Endometrium (tissue), 2 donors: ENCODE measurements around the gene MTG2.

ENCODE experiments used
- FAIRE-seq: peaks from 2 replicates; lab custom pipeline; 2012; peaks lifted over from hg19 to GRCh38; lab: Jason Lieb, UNC
- donor health status: control.
- donor health status: control.

MTG2 gene

DNA sequence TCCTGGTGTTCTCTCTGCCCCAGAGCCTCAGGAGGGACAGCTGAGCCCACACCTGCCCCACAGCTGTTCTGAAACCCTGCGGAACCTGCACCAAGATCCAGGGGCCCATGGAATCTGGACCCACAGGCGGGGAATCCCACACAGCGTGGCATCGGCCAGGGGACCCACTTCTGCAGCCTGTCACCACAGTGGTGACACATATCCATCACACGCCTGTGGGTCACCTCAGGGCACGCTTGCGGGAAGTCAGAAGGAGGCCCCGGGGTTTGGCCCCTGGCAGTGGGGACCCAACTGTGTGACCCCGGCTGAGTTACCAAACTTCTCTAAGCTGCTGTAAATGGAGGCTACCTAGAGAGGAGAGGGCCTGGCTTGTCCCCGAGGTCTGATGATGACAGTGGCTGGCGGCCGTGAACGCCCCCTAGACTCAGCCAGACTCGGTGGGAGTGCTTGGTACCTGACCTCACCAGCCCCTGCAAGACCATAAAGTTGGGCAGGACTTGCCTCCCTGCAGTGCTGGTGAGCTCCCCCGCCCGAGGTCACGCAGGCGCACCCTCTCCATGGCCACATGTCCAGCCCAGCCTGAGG is 39.5 kb downstream of the MTG2 start:
- no peak for FAIRE-seq

GRCh38 chr20:62222972-62223371 is 40.1 kb downstream of the MTG2 start:
- FAIRE-seq = no peak

DNA sequence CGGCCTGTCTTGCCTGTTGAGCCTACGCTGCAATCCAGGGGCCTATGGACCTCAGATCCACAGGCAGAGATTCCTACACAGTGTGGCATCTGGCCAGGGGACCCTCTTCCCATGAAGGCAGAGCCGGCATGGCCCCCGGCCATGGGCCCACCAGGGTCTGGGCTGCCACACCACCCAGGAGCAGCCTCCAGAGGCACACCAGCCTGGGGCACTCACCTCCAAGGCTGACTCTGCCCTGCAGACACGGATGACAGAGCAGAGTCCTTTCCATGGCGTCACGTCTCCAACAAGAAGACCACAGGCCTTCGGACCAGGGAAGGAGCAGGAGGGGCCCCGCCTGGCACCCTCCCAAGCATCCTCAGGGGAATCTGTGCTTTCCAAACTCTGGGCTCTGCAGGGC is 40.7 kb downstream of the MTG2 start:
- no peak for FAIRE-seq

GRCh38 chr20:62224113-62224855 is 41.5 kb downstream of the MTG2 start:
- FAIRE-seq = no peak

DNA sequence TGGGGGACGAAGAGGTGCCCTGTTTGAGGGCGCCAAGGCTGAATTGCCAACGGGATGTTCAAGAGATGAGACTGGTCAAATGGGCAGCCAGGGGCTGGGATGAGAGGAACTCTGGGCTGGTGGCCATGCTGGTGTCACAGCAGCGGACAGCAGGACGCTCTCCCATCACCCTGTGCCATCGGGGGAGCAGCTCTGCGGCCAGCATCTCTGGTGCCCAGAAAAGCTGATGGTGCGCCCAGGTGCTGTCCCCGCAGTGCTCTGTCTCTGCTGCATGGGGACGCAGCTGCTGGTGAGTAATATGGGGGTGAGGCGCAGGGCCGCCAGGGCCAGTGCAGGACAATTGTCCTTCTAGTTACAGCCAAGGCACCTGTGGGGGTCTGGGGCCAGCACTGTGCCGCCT is 42.2 kb downstream of the MTG2 start:
- no peak for FAIRE-seq

- no peak for FAIRE-seq
Observed at GRCh38 chr20:62225820-62226635, 43.2 kb downstream of the MTG2 start.

- FAIRE-seq = no peak
Observed at GRCh38 chr20:62226707-62227590, 44.1 kb downstream of the MTG2 start.

DNA sequence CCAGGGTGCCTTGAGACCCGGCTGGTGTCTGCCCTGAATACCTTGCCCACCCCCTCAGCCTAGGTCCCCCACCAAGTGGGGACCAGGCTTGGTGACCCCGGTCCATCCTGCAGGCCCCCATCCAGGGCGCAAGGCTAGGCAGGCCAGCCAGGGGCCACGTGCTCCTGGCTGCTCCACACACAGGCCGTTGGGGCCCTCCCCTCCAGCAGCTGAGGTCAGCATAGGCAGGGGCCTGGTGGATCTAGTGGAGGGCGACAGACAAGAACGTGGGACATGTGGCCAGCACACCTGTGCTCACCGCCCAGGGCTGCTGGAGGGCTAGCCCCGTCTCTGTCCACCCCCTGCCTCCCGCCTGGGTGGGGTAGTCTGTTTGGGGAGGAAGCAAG is 44.8 kb downstream of the MTG2 start:
- FAIRE-seq = no peak

DNA sequence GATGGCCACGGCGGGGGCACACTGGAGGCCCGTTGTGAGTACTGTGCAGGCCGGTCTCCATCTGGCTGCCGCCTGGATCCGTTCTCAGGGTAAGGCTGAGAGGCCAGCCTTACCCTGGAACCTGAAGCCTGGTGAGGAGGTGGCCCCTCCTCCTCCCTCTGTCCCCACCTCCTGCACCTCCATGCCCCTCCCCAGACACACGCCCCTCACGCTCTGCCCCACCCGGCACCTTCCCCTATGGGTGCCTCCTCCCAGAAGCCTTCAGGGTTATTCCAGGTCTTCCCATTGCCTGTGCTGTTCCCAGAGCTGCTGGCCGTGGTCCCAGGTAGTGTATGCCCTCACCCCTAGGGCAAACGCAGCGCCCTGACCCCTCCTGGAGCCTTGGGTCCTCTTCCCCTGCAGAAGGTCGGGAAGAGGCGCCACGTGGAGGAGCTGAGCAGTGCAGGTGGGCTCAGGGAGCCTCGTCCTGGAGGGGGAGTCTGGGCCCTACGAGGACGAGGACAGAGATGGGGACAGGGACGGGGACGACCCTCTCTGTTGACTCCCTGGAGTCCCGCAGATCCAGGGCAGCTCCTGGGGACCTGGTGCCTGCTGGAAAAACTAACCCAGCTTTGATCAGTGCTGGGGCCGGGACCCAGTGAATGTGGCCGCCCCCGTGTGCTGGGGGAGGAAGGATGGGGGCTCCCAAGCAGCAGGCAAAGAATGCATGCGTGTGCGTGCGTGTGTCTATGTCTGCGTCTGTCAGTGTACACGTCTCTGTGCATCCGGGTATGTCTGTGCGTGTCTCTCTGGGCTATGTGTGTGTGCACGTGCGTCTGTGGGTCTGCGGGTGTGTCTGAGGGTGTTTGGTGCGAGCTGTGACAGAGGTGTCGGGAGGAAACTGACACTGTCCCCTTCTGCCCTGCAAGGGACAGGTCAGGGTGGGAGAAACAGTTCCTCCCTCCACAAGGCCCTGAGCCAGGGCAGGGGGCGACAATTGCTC is 45.4 kb downstream of the MTG2 start:
- no peak for FAIRE-seq

DNA sequence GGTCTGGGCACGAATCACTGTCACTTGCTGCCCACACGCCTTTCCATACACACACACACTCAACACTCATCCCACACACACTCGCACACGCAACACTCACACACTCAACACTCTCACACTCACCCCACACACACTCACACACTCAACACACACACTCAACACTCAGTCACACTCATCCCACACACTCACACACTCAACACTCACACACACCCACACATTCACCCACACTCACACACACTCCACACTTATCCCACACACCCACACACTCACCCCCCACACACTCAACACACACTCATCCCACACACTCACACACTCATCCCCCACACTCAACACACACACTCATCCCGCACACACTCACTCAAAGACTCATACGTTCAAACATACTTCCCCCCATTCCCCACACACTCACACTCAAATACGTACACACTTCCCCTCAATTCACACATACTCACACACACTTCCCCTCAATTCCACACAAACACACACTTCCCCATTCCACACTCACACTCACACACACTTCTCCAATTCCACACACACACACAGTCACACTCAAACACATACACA is 46.2 kb downstream of the MTG2 start:
- FAIRE-seq = no peak

DNA sequence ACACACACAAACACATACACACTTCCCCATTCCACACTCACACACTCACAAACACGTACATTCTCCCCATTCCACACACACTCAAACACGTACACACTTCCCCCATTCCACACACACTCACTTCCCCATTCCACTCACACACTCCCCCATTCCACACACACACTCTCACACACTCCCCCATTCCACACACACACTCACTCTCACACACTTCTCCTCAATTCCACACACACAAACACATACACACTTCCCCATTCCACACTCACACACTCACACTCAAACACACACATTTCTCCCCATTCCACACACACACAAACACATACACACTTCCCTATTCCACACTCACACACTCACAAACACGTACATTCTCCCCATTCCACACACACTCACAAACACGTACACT is 46.8 kb downstream of the MTG2 start:
- FAIRE-seq = no peak

DNA sequence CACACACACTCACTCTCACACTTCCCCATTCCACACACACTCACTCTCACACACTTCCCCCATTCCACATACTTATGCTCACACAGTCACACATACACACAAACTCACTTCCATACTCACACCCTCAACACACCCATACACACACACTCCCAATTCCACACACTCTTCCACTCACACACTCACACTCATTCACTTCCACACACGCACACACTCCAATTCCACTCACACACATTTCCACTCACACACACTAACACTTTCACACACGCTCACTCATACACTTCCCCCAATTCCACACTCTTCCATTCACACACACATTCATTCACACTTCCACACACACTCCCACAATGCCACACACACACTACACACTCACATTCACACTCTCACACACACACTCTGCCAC is 47.4 kb downstream of the MTG2 start:
- FAIRE-seq = no peak

GRCh38 chr20:62230696-62231095 is 47.9 kb downstream of the MTG2 start:
- FAIRE-seq = no peak

DNA sequence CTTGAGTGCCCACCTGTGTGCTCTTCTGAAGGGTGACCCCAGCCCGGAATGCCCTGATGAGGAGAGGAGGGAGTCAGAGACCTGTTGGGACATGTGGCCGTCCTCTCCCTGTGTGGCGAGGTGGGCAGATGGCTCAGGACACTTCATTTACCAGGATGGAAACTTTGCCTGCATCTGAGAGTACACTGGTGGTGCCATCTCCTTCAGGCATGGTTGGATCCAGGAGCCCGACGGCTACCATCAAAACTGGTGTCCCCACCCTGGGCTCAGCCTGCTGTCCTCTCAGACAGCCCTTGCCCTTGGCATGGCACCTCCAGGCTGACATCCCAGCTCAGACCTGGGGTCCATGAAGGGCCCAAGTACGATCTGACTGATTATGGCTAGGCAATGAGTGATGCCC is 48.5 kb downstream of the MTG2 start:
- no peak for FAIRE-seq

DNA sequence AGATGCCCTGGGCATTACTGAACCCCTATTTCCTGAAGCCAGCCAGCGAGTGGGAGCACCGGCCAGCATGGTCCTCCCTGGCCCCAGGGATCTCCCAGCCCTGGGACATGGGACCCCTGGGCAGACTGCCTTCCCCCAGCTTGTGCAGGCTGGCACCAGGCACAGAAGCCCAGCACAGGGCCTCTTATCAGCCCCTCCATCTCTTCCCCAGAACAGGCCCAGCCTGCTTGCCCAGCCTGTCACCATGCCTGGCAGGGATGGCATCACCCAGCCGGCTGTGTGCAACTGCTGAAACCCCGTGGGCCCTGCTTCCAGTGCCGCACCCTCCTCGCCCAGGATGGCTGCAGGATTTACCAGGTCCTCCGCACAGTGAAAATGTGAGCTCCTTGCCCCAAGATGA is 49.4 kb downstream of the MTG2 start:
- no peak for FAIRE-seq

DNA sequence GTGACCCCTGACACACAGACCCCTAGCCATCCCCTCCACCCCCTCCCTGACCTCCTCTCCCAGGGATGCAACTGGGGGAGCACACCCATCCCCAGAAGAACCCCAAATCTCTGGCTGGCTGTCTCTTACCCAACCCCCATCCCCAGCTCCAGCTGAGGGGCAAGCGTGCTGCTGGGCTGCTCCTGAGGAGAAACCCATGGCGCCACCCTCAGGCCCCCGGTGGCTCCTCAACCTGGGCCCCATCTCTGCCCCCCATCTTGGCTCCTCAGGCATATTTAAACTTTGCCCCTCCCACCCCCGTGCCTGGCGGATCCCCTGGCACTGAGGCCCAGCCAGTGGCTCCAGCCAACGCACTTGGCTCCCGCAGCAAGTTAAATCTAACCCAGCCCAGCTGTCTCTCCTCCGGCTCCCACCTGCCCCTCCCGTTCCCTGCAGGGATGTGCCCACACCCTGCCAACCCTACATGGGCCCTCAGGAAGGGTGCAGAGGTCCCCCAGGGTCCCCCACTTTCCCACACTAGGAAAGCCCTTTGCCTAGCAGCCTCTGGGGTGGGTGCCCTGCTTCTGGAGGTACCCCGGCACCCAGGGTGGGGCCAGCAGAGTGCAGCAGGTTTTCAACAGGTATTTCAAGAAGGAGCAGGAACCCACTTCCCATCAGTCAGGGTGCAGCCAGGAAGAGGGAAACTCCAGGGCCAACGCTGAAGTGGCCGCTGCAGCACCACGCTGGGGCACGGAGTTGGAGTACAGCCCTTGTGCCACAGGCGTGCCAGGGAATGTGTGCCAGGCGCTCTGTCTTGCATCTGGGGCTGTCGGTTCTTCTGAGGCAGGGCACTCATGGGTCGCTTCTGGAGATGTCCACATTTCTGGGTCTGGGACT is 50.2 kb downstream of the MTG2 start:
- no peak for FAIRE-seq

DNA sequence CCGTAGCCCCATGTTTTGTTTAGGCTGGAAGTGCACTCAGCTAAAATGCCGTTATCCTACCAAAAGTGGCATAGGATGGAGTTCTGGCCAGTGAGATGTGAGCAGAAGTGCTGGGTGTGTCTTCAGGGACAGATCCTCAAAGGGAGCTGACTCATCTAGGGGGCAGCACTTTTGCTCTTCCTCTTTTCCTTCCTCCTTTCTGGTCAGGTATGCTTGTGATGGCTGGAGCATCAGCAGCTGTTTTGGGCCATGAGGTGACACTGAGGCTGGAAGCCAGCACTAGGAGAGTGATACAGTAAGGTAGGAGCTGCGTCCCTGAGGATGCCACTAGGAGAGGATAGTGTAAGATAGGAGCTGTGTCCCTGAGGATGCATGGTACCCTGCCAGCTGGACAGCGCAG is 50.9 kb downstream of the MTG2 start:
- no peak for FAIRE-seq

GRCh38 chr20:62234339-62234738 is 51.5 kb downstream of the MTG2 start:
- FAIRE-seq = no peak

DNA sequence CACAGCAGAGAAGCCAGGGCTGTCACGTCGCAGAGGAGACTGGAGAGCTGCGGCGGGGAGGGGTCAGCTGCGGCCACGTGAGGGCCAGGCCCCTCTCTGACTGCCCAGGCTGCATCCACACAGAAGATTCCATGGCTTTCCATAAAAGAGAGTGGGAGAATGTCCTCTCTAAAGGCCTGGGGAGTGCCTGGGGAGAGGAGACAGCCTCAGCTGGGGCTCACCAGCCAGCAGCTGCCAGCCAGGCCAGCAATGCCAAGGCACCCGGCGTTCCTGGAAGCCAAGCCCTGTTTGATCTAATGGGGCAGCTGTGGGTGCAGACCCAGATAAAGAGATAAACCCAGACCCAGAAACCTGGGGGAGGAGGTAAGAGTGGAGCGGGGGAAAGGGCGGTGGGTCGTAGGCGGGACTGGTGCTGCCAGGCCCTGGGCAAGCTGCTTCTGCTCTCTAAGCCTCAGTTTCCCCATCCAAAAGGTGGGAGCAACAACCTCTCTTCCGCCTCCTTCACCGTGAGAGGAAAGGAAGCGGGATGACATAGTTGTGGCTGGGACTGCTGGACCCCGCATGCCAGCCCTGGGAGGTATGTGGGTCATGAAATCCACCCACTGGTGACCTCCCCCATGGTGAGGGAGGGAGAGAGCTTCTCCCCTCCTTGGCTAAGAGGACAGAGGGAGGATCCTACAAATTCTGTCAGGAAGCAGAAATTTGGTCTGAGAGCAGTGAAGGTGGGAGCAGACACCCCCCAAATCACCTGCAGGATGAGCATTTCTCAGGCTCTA is 52.4 kb downstream of the MTG2 start:
- FAIRE-seq = no peak
